Caco-2 (cell line): ENCODE data around the gene GSTT4. TPM values are rescaled to one million over a fixed set of nuclear protein-coding genes. Genes with fewer than 3 reads are reported as not detected.
A peak's percentile ranks its signal among the peaks of the same experiment; 100 is the strongest.

Source experiments
- BruUV-seq: library from RNA; stranded (reverse); fragments of 400-500 nt; replicated peaks from 2 replicates; lab custom pipeline; 2021; lab: Mats Ljungman, UMichigan
- CTCF ChIA-PET: fragments of 300-600 bp; sonication (Branson Sonifier 250); formaldehyde crosslinking; loops from one replicate; lab custom pipeline; 2022; ENCODE audit warnings: antibody characterized with exemption; lab: Charles Lee
- POLR2A ChIA-PET: fragments of 300-600 bp; sonication (Branson Sonifier 250); formaldehyde crosslinking; loops from one replicate; lab custom pipeline; 2022; ENCODE audit warnings: antibody characterized with exemption; lab: Charles Lee
- DNase-seq, 2 experiments: peaks; one replicate each; pipeline versions ENCODE4 v3.0.0 to v3.0.0-alpha.2; 2020 to 2022
- H3K27me3 ChIP-seq: replicated peaks from 2 replicates; pipeline ENCODE4 v1.6.0; 2011; ENCODE audit warnings: low read length; ENCODE audit not compliant: control insufficient read depth, insufficient read depth
- H3K36me3 ChIP-seq: 2 replicates; pipeline ENCODE4 v1.5.1; 2011; ENCODE audit warnings: low read length; ENCODE audit not compliant: control insufficient read depth, insufficient read depth
- H3K4me1 ChIP-seq: fragments of 250-450 bp; sonication (Bioruptor Pico); 2 replicates; pipeline ENCODE4 v1.5.1; 2020; ENCODE audit warnings: mild to moderate bottlenecking
- H3K4me3 ChIP-seq: 2 replicates; pipeline ENCODE4 v1.5.1; 2011; ENCODE audit warnings: low read depth, mild to moderate bottlenecking, control low read depth, low read length
- H3K9me3 ChIP-seq: fragments of 250-450 bp; sonication (Bioruptor Pico); 2 replicates; pipeline ENCODE4 v1.5.1; 2020; ENCODE audit warnings: mild to moderate bottlenecking, moderate library complexity
- H3K27ac Mint-ChIP-seq: one replicate; pipeline ENCODE4 v1.8.0; 2022; ENCODE audit warnings: mixed read lengths; ENCODE audit not compliant: unreplicated experiment
- H3K27me3 Mint-ChIP-seq: one replicate; pipeline ENCODE4 v1.8.0; 2022; ENCODE audit warnings: mixed read lengths; ENCODE audit not compliant: insufficient read depth, unreplicated experiment
- H3K36me3 Mint-ChIP-seq: one replicate; pipeline ENCODE4 v1.8.0; 2022; ENCODE audit warnings: mild to moderate bottlenecking, mixed read lengths; ENCODE audit not compliant: insufficient read depth, unreplicated experiment
- H3K4me1 Mint-ChIP-seq: one replicate; pipeline ENCODE4 v1.8.0; 2022; ENCODE audit warnings: low read depth, mixed read lengths; ENCODE audit not compliant: unreplicated experiment
- H3K4me3 Mint-ChIP-seq: one replicate; pipeline ENCODE4 v1.8.0; 2022; ENCODE audit warnings: mild to moderate bottlenecking, moderate library complexity, mixed read lengths; ENCODE audit not compliant: unreplicated experiment
- H3K9me3 Mint-ChIP-seq: one replicate; pipeline ENCODE4 v1.8.0; 2022; ENCODE audit warnings: mixed read lengths; ENCODE audit not compliant: unreplicated experiment
- intact Hi-C: fragments of 100-400 bp; cut with micrococcal nuclease; formaldehyde crosslinking; loops from one replicate; pipeline ENCODE4 v1.10.0; 2022; ENCODE audit not compliant: unreplicated experiment
- total RNA-seq: library from RNA; stranded (reverse); gene quantifications from 2 replicates; pipeline ENCODE4 v1.2.3, GENCODE V29; 2022
- TF ChIP-seq, protein P1 (sequence below), 2 experiments: fragments of 200-600 bp in 1 of 2; IDR thresholded peaks; 1 replicate in 1 of 2; 2 replicates in 1 of 2; pipeline versions ENCODE4 v1.5.1 to v1.8.0; 2011 to 2022; ENCODE audit warnings: antibody characterized with exemption in 1 of 2, control low read depth in 1 of 2, inconsistent platforms in 1 of 2, low read depth in 1 of 2, low read length in 1 of 2, mild to moderate bottlenecking in 1 of 2, moderate library complexity in 1 of 2; ENCODE audit not compliant: insufficient read depth in 1 of 2, severe bottlenecking in 1 of 2, unreplicated experiment in 1 of 2

Gene GSTT4
- total RNA-seq, 1 experiment from 2014 or later = 0.16 TPM

DNA sequence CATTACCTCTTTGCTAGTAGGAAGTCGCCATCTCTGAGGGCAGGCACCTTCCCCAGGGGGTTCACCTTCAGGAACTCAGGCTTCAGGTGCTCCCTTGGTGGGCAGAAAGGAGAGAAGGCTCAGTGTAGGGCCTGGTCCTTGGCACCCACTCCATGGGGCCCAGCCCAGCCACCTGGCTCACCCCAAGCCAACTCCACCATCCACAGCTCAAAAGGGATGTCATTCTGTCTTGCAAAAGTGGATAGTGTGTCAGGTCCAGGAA is 2.7 kb upstream of the GSTT4 start:
- ChIA-PET POLR2A (no interaction called here), CTCF (no interaction called here)
- intact Hi-C loops = no loop called here
- peaks cover 26% of the 10 kb centered on the region for H3K4me1 ChIP-seq
- Mint-ChIP-seq H3K4me3 (no peak overlapping the region), H3K27me3 (no peaks in the 10 kb centered on the region), H3K27ac (peak overlapping the region; percentile 65), H3K36me3 (peaks cover 15% of the 10 kb centered on the region), H3K4me1 (peaks cover 20% of the 10 kb centered on the region), H3K9me3 (peaks cover 12% of the 10 kb centered on the region)
- no peaks in the 10 kb centered on the region for H3K27me3 ChIP-seq
- BruUV-seq = TSS peak; percentile 85
- no peak overlapping the region for H3K4me3 ChIP-seq
- no peak for DNase-seq
- TF ChIP-seq, protein P1, sequence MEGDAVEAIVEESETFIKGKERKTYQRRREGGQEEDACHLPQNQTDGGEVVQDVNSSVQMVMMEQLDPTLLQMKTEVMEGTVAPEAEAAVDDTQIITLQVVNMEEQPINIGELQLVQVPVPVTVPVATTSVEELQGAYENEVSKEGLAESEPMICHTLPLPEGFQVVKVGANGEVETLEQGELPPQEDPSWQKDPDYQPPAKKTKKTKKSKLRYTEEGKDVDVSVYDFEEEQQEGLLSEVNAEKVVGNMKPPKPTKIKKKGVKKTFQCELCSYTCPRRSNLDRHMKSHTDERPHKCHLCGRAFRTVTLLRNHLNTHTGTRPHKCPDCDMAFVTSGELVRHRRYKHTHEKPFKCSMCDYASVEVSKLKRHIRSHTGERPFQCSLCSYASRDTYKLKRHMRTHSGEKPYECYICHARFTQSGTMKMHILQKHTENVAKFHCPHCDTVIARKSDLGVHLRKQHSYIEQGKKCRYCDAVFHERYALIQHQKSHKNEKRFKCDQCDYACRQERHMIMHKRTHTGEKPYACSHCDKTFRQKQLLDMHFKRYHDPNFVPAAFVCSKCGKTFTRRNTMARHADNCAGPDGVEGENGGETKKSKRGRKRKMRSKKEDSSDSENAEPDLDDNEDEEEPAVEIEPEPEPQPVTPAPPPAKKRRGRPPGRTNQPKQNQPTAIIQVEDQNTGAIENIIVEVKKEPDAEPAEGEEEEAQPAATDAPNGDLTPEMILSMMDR (IDR thresholded peaks at IDR 0.05; ENCODE audit: insufficient read depth in 1 of 2, low read depth in 1 of 2, low read length in 1 of 2, severe bottlenecking in 1 of 2, unreplicated experiment in 1 of 2) = no peak
- peaks cover 11% of the 10 kb centered on the region; the same call in 1 of the 2 replicates for H3K9me3 ChIP-seq
- no peaks in the 10 kb centered on the region for H3K36me3 ChIP-seq

DNA sequence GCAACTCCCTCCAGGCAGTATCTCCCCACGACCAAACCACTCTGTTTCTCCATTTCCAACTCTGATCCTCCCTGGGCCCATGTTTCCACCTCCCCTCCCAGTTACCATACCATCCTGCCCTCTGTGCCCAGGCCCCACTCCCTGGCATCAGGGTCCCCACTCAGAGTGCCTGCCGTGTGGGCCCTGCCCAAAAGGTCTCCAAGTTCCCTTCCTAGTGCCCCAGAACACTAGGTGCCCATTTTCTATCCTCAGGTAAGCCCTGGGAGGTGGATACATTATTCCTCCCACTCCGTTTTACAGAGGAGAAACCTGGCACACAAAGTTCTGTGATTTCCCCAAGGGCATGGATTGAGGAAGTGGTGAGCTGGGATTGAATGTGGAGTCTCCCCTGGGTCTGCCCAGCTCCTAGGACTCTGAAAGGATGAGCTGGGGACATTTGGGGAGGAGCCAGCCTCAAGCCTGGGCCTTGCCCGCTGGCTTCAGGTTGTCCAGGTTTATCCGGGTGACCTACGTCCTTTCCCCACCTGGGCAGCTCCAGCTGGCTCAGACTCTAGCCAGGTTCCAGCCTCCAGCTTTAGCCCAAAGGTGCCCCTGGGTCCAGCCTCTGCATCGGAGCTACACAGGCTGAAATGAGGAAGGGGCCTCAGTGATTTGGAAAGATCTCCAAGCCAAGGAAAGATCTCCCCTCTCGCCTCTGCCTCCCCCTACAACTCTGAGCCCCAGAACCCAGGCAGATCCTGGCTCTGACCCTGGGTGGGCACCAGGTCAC is 2.2 kb upstream of the GSTT4 start:
- Mint-ChIP-seq H3K27ac (peak overlapping the region; percentile 65), H3K4me3 (no peak overlapping the region), H3K9me3 (peaks cover 12% of the 10 kb centered on the region), H3K27me3 (no peaks in the 10 kb centered on the region), H3K36me3 (peaks cover 15% of the 10 kb centered on the region), H3K4me1 (peaks cover 20% of the 10 kb centered on the region)
- BruUV-seq = no TSS peak
- DNase-seq = no peak
- Histone ChIP-seq H3K36me3 (no peaks in the 10 kb centered on the region), H3K27me3 (no peaks in the 10 kb centered on the region), H3K9me3 (peaks cover 11% of the 10 kb centered on the region; the same call in 1 of the 2 replicates), H3K4me3 (no peak overlapping the region), H3K4me1 (peaks cover 26% of the 10 kb centered on the region)
- TF ChIP-seq, protein P1 (IDR thresholded peaks at IDR 0.05; ENCODE audit: insufficient read depth in 1 of 2, low read depth in 1 of 2, low read length in 1 of 2, severe bottlenecking in 1 of 2, unreplicated experiment in 1 of 2) = no peak
- CTCF ChIA-PET = no interaction called here
- POLR2A ChIA-PET = no interaction called here
- intact Hi-C loops = no loop called here

DNA sequence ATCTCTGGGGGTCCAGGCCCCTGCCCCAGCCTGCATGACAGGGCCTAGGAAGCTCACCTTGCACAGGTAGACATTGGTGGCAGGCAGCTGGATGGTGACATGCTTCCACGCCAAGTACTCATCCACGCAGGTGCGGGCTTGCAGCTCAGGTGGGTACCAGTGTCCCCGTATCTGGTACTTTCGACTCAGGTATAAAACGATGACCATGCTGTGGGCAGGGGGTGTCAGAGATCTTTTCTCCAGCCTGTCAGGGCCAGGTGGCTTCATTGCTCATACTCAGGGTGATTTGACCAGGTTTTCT is 1.6 kb upstream of the GSTT4 start:
- Histone ChIP-seq H3K4me1 (peaks cover 26% of the 10 kb centered on the region), H3K4me3 (no peak overlapping the region), H3K27me3 (no peaks in the 10 kb centered on the region), H3K36me3 (no peaks in the 10 kb centered on the region), H3K9me3 (peaks cover 11% of the 10 kb centered on the region; the same call in 1 of the 2 replicates)
- H3K4me1 Mint-ChIP-seq = peaks cover 20% of the 10 kb centered on the region
- POLR2A ChIA-PET = no interaction called here
- CTCF ChIA-PET = interaction anchor here (1.1 kb wide), 1 partner anchor 149 kb away, joined by 5 read pairs; the partner anchor contains the start of gene SLC2A11
- no peak overlapping the region for H3K4me3 Mint-ChIP-seq
- TF ChIP-seq, protein P1 (IDR thresholded peaks at IDR 0.05; ENCODE audit: insufficient read depth in 1 of 2, low read depth in 1 of 2, low read length in 1 of 2, severe bottlenecking in 1 of 2, unreplicated experiment in 1 of 2) = no peak
- BruUV-seq = no TSS peak
- peaks cover 12% of the 10 kb centered on the region for H3K9me3 Mint-ChIP-seq
- peak overlapping the region; percentile 65 for H3K27ac Mint-ChIP-seq
- H3K36me3 Mint-ChIP-seq = peaks cover 15% of the 10 kb centered on the region
- H3K27me3 Mint-ChIP-seq = no peaks in the 10 kb centered on the region
- no peak for DNase-seq
- intact Hi-C loops = no loop called here
